T-helper 2 cell treated with Interferon-gamma antibody and Interleukin-4, amounts not matched to agents 100 ng/mL and 5 ng/mL, for 36 hours (primary cell): Measurements from ENCODE around the gene SCNM1. TPM values are rescaled to one million over a fixed set of nuclear protein-coding genes. Genes with fewer than 3 reads are reported as not detected.
"Not testable (repeated sequence)": the region's sequence is repeated elsewhere in the genome, so short reads cannot be mapped to it uniquely, and the experiment has no call there.

ENCODE experiments used
- intact Hi-C: fragments of 100-400 bp; cut with micrococcal nuclease; formaldehyde crosslinking; loops from one replicate; pipeline ENCODE4 v1.15.1; 2023
- total RNA-seq: library from RNA; stranded (reverse); gene quantifications from 2 replicates; pipeline ENCODE4 v1.2.3, GENCODE V29; 2022

The SCNM1 gene
- total RNA-seq, 1 donor from 2014 or later: 63.0 TPM

DNA sequence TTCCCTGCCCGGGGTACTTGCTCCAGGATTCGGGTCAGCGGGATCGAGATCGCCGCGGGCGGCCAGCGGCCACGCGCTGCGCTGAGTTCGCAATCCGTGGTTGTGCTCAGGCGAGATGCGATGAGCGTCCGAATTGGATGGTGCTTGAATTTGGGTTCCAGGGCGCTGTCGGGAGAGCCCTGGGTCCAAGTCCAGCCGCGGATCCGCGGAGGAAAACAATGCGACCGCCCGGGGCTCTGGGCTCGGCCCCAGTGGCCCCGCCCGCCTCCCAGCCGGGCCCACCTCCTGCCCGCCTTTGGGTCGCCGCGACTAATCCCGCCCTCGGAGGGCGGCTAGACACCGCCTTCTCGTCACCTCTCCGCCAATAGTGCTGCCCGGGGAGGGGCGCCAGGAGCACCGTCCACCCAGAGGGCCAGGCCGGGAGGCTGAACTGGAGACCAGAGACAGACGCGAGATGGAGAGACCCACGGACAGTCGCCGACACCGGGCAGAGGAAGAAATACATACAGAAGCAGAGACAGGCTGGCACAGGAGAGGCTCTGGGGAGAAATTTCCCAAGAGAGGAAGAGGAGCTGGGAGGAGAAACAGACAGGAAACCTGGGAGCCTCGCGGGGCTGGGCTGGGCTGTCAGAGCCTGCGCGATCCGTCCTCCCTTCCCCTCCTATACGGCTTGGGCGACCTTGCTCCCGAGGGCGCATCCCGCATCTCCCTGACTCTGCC is 19.4 kb upstream of the SCNM1 start, which contains the start of gene SEMA6C:
Gene SEMA6C, minus strand, starts transcription at position 220 of the 720 bp plus-strand sequence. CDS start 4,010 bp downstream, outside the sequence.
- intact Hi-C loops: loop anchor here (1.0 kb wide), 1 partner anchor 10 kb away; the partner anchor contains the start of gene TNFAIP8L2

DNA sequence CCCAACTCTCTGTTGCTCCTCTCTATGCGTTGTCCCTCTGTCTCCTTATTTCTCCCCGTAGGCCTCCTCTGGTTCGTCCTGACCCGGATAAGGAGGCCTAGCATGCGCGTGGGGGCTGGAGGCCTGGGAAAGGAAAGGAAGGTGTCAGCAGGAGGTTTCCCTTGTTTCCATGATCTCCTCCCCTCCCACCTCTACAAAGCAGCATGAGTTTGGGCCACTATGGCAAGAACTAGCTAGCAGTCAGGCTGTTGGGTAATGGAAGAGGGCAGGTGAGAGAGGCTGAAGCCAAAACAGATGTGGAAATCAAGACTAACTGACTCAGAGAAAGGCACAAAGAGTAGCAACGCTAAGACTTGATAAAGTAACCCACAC is 18.8 kb upstream of the SCNM1 start:
- intact Hi-C loops: no loop called here

DNA sequence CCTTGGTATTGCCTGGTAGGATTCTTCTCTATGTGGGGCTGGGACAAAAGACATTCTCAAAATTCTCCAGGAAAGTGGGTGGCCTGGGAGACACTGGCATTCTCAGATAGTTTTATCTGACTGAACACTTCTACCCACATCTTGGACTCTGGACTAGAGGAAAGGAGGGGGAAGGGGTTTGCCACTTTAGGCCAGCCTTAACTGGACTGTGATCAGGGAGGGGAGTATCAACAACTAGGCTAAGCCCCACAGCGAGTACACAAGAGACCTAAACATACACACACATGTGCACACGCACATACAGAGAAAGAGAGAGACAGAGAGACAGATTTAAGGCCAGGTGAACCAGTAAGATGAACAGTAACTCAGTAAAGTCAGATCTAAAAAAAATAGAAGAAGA is 18.3 kb upstream of the SCNM1 start:
- intact Hi-C loops: no loop called here

DNA sequence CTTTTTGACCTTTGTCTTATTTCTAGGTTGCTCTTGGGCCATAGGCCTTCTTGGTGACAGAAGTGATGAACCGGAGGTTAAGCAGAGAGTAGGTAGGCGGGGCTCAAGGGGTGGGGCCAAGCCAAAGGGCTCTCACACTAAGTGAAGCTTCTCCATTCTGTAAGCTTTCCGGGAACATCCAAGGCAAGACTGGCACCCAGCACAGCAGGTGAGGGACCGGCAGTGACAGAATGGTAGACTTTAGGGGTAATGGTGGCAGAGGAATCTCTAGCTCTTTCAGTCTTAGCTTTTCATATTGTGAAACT is 9.5 kb upstream of the SCNM1 start, which contains the start of gene TNFAIP8L2:
Gene TNFAIP8L2, plus strand, starts transcription at position 135 of the 305 bp plus-strand sequence. CDS start 2,049 bp downstream, outside the sequence.
- intact Hi-C loops: loop anchor here (1.0 to 5.0 kb wide), 8 partner anchors 10 to 594 kb away; partner anchors contain the start of genes CDC42SE1, GABPB2, MINDY1 and PIP5K1A

DNA sequence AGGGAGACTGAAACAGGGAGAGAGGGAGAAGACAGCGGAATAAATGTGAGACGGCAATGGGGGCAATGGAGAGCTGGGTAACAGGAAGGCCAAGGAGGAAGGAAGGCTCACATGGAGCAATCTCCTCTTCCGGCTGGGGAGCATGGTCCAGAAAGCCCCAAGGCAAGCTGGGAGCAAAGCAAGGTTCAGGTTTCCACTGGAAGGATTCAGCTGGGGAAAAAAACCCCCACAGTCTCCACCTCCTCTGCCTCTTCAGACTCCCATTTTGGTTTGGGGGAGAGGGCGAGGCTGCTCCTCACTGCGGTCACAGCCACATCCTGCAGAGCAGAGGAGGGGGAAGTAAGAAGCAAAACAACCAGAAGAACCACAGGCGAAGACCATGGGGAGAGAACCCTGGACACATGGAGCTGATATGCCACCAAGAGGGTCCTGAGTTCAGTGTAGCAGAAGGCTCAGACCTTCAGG is 8.8 kb upstream of the SCNM1 start:
- intact Hi-C loops: loop anchor here (1.0 to 5.0 kb wide), 5 partner anchors 8 to 594 kb away; partner anchors contain the start of genes CDC42SE1, LYSMD1, MINDY1 and PIP5K1A

DNA sequence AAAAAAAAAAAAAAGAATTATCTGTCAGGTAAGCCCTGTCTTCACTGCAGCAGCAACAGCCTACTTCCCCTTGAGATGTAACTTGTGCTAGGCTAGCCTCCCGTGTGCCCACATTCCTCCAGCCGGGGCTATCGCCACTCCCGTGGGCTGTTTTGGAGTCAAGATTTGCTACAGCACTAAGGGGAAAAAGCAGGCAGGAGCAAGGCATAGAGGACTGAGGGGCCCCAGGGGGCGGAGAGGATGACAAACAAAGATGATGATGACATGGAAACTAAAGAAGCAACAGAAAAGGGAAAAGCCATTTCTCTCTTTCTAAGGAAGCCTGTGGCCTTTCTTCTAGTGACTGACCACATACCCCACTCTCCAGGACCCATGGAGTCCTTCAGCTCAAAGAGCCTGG is 7.6 kb upstream of the SCNM1 start:
- intact Hi-C loops: loop anchor here (5.0 kb wide), 2 partner anchors 39 to 151 kb away; partner anchors contain the start of genes MINDY1, PIP5K1A and PRUNE1

DNA sequence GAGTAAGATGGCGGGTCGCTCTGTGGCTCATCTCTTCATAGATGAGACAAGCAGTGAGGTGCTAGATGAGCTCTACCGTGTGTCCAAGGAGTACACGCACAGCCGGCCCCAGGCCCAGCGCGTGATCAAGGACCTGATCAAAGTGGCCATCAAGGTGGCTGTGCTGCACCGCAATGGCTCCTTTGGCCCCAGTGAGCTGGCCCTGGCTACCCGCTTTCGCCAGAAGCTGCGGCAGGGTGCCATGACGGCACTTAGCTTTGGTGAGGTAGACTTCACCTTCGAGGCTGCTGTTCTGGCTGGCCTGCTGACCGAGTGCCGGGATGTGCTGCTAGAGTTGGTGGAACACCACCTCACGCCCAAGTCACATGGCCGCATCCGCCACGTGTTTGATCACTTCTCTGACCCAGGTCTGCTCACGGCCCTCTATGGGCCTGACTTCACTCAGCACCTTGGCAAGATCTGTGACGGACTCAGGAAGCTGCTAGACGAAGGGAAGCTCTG is 7.1 kb upstream of the SCNM1 start:
- intact Hi-C loops: loop anchor here (5.0 kb wide), 2 partner anchors 38 to 152 kb away; partner anchors contain the start of genes MINDY1, PIP5K1A and PRUNE1

DNA sequence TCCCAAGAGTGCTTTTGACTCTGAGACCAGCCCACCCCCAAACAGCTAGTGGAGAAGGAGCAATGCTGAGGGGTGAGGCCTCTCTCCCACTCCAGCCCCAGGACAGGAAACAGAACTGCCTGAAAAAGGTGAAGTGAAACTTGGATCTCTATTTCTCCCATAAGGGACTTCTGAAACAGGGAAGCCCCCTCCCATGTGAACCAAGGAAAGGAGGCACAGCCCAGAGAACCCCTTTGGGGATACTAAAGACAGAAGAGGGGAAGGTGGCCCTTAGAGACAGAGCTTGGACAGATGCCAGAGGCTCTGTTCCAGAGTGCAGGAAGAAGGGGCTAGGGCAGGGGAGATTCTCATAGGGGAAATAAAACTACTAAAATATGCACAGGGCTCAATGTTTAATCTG is 6.6 kb upstream of the SCNM1 start:
- intact Hi-C loops: loop anchor here (5.0 kb wide), 2 partner anchors 38 to 152 kb away; partner anchors contain the start of genes MINDY1, PIP5K1A and PRUNE1

DNA sequence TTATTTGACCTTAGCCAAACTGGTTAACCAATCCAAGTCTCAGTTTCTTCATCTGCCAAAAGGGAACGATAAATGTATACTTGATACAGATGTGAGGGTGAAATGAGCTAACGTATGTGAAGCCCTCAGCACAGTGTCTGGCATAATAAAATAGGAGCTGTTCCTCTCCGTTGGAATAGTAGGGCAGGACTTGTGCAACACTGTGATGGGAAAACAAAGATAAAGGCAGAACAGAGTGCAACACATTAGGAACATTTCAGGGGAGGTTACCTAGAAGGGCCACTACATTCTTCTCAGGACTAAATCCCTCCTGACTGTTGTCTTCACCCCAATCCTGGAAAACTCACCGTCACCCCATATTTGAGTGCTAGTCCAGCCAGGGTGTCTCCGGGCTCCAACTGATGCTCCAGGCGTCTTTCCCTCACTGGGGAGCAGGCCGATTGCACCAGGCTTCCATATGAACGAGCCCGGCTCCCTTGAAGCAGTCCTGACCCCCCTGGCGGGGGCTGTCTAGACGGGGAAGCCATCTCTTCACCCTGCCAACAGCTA is 1.1 kb upstream of the SCNM1 start:
- intact Hi-C loops: loop anchor here (1.0 kb wide), 3 partner anchors 8 to 116 kb away; partner anchors contain the start of gene VPS72

DNA sequence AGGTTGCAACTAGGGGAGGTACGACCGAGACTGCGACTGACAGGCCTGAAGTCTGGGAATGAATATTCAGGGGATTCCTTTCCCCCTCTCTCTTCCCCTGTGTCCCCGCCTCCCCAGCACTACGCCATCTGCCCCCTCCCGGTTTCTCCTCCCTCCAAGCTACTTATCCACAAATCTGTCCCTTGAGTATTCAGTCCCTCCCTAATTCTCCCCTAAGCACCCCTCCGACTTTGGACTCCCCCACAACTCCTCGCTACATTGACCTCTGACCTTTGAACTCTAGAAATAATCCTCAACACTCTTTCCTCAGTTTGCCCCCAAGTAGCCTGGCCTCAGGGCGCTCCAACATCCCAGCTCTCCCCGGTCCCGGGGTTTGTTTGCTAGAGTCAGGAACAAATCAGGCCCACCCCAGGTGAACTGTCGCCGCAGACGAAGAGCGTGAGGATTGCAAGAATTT is 635 bp upstream of the SCNM1 start:
- intact Hi-C loops: loop anchor here (1.0 kb wide), 3 partner anchors 8 to 116 kb away; partner anchors contain the start of gene VPS72

DNA sequence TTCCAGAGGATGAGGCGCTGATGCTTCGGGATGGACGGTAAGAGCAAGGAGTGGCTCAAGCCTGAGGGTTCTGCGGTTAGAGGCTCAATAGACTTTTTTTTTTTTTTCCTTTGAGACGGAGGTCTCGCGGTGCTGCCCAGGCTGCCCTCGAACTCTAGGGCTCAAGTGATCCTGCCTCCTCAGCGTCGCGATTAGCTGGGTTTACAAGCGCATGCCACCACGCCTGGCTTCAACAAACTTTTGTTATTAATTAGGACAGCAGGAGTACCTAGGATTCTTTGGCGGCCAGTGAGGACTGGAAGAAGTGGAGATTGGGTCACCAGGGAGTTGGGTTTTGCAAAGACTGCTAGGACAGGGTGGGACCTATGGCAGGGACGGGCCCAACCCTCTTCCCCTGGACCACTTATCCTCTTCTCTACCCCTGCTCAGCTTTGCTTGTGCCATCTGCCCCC is 587 bp downstream of the SCNM1 start:
- intact Hi-C loops: loop anchor here (1.0 kb wide), 1 partner anchor 32 kb away; the partner anchor contains the start of gene PIP5K1A

DNA sequence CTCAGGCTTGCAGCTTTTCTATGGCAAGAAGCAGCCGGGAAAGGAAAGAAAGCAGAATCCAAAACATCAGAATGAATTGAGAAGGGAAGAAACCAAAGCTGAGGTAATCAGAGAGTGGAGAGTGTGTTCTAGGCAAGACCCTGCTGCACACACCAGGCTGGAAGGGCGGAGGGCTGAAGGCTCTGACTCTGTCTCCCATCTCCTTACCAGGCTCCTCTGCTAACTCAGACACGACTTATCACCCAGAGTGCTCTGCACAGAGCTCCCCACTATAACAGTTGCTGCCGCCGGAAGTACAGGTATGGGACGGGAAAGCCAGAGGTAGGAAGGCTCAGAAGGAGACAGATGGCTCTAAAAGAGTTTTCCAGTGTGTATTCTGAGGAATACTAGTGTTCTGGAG is 1.2 kb downstream of the SCNM1 start:
- intact Hi-C loops: no loop called here

DNA sequence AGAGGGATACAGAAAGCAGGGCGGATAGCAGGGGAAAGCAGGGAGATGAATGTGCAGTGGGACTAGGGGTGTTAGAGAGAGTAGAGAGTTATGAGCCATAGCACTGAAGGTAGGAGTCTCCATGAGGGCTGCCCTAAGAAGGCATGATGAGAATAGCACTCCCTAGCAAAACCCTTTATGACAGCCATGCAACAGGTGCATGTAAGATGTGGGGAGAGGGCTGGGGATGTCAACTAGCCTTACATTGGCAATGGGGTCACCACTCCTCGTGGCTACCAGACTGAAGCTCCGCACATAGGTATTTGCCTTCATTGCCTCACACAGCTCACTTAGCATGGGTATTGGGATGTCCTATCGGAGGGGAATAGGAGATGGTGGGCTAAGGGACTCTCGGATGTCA is 5.2 kb downstream of the SCNM1 start:
- intact Hi-C loops: no loop called here

DNA sequence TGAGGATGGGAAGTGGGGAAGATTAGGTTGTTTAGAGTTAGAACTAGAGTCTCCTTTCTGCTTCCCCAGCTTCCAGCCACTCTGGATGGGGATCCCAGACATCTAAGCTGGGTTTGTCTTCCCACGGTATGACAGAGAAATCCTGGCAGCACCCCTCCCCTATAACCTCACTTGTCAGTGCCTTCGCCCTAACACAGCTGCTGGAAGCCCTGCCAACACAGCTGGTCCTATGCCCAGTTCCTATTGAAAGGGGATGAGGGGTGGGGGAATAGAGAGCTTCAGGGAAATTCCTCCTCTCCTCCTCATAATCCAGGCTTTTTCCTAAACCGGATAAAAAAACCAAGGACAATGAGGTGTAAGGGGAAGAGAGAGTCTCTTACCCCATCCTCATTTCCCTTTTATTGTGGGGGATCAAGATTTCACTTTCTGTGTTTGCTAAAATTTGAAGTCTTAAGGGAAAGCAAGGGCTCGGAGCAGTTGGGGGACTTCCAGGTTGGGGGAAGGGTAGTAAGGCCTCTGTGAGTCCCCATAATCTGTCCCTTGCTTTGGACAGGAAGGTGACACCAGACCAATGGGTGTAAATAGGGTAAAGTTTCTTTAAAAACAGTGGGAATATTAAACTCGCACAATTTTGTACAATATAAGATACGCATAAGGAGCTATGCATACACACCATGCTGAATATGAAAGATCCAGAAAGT is 9.2 kb downstream of the SCNM1 start:
- intact Hi-C loops: no loop called here

DNA sequence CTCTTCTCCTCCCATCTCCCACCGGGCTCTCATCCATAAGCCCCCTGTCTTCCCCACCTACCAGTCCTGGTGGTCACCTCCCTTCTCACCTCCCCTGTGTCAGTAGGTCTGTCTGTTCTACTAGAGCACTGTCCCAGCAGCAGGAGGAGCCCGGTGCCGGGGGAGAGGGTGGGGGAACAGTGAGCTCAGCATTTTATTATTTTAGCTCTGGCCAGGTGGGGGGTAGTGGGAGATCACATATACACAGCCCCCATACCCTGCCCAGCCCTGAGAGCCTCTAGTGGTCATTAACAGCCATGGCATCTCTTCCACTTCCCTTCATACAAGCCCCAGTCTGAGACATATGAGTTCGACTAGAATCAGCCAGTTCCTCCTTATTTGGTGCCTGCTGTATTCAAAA is 9.9 kb downstream of the SCNM1 start, which contains the start of gene TMOD4:
Gene TMOD4, minus strand, starts transcription at position 119 of the 400 bp plus-strand sequence. CDS start 1,106 bp downstream, outside the sequence.
- intact Hi-C loops: no loop called here

DNA sequence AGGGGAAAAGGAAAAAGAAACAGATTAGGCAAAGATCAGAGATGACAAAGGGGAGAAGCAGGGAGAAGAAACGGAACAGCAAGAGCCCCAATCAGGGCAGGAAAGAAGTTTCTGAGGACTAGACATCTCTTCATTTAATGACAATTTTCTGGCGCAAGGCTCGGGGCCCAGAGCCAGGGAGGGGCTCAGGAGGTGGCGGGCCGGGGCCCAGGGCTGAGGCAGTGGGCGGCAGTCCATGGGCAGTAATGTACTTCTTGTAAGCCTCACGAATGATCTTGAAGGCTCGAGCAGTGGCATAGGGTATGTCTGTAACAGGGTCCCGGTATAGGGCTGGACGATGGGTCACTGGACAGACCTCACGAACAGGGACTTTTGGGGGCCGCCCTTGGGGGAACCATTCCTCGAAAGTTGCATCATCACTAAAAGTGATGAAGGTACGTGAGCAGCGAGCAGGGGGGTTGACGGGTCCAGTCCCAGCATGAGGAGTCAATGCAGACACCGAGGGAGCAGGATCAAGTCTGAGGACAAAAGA is 10.6 kb downstream of the SCNM1 start:
- intact Hi-C loops: no loop called here

DNA sequence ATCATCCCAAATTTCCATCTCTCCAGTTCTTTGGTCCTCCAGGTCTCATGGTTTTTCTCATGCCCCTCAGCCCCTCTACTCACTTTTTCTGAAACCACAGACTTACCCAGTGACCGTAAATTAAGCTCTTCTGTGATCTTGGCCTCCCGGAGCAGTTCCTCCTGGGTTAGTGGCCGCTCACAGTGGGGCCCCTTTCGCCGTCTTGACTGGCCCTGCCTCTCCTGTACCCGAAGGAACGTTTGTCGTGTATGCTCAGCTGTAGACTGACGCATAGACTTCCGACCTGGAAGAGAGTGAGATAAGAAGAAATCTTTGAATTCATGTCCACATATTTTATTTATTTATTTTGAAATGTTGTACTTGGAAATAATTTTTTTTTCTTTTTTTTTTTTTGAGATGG is 18.3 kb downstream of the SCNM1 start:
- intact Hi-C loops: no loop called here

DNA sequence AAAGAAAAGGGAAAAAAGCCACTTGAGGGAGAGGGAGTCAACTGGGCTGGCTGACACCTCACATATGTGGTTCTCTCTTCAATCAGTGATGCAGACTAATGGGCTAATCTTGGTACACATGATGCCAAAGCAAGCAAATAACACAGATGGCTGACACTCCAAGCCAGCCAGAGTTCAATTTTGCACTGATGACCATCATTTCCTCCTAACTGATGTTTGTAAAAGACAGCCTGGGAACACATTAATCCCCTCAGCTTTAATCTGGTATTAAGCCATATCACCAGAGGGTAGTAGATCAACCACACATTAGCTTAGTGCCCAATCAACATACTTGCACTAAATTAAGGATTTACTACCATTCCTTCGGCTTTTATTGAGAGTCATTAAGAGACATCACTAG is 21.3 kb downstream of the SCNM1 start:
- intact Hi-C loops: no loop called here

DNA sequence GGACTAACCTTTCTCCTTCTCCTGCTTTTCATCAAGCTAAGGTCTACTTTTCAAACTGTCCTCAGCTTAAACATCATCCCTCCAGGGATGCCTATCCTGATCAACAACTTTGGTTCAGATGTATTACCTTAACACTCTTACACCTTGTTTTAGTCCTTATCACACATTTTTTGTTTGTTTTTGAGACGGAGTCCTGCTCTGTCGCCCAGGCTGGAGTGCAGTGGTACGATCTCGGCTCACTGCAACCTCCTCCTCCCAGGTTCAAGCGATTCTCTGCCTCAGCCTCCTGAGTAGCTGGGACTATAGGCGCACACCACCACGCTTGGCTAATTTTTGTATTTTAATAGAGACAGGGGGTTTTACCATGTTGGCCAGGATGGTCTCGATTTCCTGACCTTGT is 22.7 kb downstream of the SCNM1 start:
- intact Hi-C loops: not testable (repeated sequence)

DNA sequence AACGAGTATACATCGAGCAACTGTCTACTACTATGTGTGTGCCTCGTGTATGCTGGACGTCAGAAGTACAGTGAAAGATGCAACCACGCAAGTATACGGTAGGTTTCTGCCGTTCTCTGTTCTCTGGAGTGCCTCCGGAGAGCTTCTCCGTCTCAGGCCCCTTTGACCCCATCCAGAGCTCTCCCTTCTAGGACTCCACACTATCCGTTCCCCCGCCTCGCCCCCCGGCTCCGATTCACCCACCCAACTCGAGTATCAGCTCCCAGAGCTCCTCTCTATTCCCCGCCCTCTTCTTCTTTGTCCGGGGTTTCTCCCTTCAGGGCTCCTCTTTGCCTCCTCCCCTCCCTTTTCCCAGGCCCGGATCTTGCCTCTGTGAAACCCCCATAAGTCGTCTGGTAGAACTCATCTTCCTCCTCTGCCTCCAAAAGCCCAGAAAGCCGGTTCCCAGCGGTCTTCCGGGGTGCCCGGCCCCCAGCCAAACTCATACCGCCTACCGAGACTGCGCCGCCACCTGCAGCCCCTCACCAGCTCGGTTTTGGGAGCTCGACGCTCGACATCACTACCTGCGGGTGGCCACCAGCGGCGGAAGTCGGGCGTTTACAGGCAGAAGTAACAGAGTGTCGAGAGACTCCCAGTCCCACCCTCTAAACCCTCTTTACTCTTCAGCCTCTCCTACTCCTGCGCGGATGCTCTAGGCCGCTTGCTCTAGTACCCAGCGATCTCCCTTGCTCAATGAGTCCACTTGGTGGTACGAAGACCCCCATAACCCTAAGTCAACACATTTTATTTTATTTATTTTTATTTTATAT is 23.9 kb downstream of the SCNM1 start, which contains the start of gene VPS72:
Gene VPS72, minus strand, starts transcription at position 561 of the 809 bp plus-strand sequence. Its CDS starts 76 bp downstream, at position 485.
- intact Hi-C loops: loop anchor here (1.0 to 2.0 kb wide), 4 partner anchors 8 to 91 kb away; partner anchors contain the start of genes LYSMD1, PIP5K1A and PSMD4
